Fibroblast of mammary gland (primary cell): ENCODE measurements around the gene SNX1.
A peak's percentile ranks its signal among the peaks of the same experiment; 100 is the strongest.
"Not testable (repeated sequence)": the region's sequence is repeated elsewhere in the genome, so short reads cannot be mapped to it uniquely, and the experiment has no call there.

Source experiments
- DNase-seq: peaks from one replicate; pipeline ENCODE4 v3.0.0-alpha.2; 2010; ENCODE audit warnings: low read depth
- H3K4me3 ChIP-seq: 2 replicates; pipeline ENCODE4 v1.5.1; 2011; ENCODE audit warnings: low read depth, mild to moderate bottlenecking, low read length, moderate library complexity; ENCODE audit not compliant: control insufficient read depth
- CTCF ChIP-seq: conservative IDR thresholded peaks from 2 replicates; pipeline ENCODE4 v1.5.1; 2011; ENCODE audit warnings: low read depth, low read length, inconsistent platforms; ENCODE audit not compliant: control insufficient read depth, insufficient read depth

The SNX1 gene

GRCh38 chr15:64107337-64107736 lies 11.6 kb downstream of the SNX1 start:
- DNase-seq = no peak
- H3K4me3 ChIP-seq = no peak overlapping the region
- no peak for TF ChIP-seq CTCF

GRCh38 chr15:64110108-64110701 lies 14.4 kb downstream of the SNX1 start:
- not testable (repeated sequence) for DNase-seq, H3K4me3 ChIP-seq

GRCh38 chr15:64110950-64111678 lies 15.3 kb downstream of the SNX1 start:
- no peak for DNase-seq
- H3K4me3 ChIP-seq = no peak overlapping the region
- no peak for TF ChIP-seq CTCF

- no peak for TF ChIP-seq CTCF
- DNase-seq = no peak
- H3K4me3 ChIP-seq = no peak overlapping the region
These were observed 15.9 kb downstream of the SNX1 start for GRCh38 chr15:64111679-64112050.

GRCh38 chr15:64112073-64112772 lies 16.4 kb downstream of the SNX1 start:
- DNase-seq = no peak

GRCh38 chr15:64112904-64113303 lies 17.1 kb downstream of the SNX1 start:
- DNase-seq = peak; percentile 52
- no peak overlapping the region for H3K4me3 ChIP-seq

More at GRCh38 chr15:64112073-64112772, 16.4 kb downstream of the SNX1 start:
- TF ChIP-seq CTCF = no peak
- no peak overlapping the region for H3K4me3 ChIP-seq

More at GRCh38 chr15:64112904-64113303, 17.1 kb downstream of the SNX1 start:
- TF ChIP-seq CTCF = no peak
